Measurements from ENCODE around the gene GALNT10.

GALNT10 gene

DNA sequence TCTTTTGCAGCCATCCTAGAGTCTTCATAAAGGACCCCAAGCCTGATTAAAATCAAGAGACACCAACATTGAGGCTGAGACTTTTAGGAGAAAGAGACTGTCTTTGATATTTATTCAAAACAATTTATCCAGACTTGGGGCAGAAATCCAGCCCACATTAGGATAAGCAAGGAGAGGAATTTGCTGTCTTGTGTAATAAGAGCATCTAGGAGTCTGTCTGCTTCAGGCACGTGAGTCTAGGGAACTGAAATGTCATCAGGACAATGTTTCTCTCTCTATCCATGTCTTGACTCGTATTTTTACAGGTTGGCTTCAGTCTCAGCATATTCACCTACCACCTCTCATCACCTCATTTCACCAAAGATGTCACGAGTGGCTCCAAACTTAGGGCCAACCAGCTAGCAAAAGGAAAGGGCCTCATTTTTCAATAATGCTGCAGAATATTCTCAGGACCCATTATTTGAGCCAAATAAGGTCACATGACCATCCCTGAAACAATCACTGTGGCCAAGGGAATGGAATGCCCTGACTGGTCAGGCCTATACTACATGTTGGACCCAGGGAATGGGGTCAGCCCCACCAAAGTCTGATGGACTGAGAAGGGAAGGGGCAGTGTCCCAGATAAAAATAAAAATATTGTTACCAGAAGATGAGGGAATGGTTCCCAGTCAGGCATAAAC, 184.9 kb downstream of the GALNT10 start:
- TF ChIP-seq, protein P1, sequence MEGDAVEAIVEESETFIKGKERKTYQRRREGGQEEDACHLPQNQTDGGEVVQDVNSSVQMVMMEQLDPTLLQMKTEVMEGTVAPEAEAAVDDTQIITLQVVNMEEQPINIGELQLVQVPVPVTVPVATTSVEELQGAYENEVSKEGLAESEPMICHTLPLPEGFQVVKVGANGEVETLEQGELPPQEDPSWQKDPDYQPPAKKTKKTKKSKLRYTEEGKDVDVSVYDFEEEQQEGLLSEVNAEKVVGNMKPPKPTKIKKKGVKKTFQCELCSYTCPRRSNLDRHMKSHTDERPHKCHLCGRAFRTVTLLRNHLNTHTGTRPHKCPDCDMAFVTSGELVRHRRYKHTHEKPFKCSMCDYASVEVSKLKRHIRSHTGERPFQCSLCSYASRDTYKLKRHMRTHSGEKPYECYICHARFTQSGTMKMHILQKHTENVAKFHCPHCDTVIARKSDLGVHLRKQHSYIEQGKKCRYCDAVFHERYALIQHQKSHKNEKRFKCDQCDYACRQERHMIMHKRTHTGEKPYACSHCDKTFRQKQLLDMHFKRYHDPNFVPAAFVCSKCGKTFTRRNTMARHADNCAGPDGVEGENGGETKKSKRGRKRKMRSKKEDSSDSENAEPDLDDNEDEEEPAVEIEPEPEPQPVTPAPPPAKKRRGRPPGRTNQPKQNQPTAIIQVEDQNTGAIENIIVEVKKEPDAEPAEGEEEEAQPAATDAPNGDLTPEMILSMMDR (IDR thresholded peaks at IDR 0.05; ENCODE audit: low read depth, low read length) = no peak
- no peak overlapping the region for H3K4me3 ChIP-seq (ENCODE audit: low read depth, low read length)

DNA sequence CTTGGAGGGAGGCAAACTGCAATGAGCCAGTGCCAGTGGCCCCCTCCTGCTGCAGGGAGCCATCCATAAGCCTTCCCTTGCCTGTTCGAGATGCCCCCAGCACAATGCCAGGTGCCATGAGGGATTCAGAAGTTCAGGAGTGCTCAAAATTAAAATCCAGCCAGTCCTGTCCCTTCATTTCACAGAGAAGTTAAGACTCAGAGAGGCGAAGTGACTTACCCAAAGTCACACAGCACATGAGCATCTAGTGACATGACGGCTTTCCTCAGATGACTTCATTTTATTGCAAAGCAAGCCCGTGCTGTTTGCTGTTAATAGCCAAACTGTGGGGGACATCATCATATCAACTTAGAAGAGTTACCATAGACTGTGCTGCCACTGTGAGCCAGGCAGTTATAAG, 185.9 kb downstream of the GALNT10 start:
- TF ChIP-seq, protein P1 (IDR thresholded peaks at IDR 0.05; ENCODE audit: low read depth, low read length) = no peak
- no peak overlapping the region for H3K4me3 ChIP-seq (ENCODE audit: low read depth, low read length)

DNA sequence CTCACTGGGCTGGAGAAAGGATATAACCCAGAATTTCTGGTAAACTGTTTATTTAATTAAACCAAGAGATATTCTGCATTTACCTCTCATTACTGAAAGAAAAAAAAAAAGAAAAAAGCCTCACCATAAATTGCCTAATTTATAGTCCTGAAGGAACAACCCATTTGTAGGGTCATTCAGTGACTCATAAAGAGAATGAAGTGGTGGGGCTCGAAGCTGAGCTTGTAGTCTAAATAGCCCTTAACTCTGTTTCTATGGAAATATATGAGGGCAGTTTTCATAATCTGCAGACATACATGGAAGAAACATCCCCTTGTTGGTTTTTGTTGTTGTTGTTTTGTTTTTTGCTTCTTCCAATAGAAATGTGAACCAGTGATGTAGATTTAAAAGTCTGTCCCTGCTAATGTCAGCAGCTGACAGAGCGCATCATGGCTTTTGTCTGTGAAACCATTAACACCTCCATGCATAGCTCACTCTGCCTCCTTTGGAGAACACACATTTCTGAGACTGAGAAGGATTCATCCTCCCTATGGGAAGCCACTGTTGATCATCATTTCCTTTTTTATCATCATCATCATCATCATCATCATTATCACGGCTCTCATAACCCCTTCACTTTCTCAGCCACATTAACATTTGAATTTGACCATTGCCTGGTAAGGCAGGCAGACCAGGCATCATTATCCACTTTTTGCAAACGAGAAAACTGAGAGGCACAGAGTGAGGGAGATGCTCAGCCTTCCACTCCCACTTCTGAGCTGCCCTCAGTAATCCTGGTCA, 187.4 kb downstream of the GALNT10 start:
- H3K4me3 ChIP-seq (ENCODE audit: low read depth, low read length) = no peak overlapping the region
- TF ChIP-seq, protein P1 (IDR thresholded peaks at IDR 0.05; ENCODE audit: low read depth, low read length) = no peak

DNA sequence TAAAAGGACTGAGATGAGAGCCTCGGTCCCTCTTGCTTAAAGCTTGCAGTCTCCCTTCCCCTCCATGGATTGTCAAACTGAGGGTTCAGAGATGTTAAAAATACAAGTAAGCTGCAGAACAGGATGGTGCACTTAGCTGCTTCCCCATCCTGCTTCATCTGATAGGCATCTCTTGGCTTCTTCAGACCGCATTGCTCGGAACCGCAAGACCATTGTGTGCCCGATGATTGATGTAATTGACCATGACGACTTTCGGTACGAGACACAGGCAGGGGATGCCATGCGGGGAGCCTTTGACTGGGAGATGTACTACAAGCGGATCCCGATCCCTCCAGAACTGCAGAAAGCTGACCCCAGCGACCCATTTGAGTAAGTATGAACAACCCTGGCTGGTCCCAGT, 189.7 kb downstream of the GALNT10 start:
- H3K4me3 ChIP-seq (ENCODE audit: low read depth, low read length) = no peak overlapping the region
- TF ChIP-seq, protein P1 (IDR thresholded peaks at IDR 0.05; ENCODE audit: low read depth, low read length) = no peak

DNA sequence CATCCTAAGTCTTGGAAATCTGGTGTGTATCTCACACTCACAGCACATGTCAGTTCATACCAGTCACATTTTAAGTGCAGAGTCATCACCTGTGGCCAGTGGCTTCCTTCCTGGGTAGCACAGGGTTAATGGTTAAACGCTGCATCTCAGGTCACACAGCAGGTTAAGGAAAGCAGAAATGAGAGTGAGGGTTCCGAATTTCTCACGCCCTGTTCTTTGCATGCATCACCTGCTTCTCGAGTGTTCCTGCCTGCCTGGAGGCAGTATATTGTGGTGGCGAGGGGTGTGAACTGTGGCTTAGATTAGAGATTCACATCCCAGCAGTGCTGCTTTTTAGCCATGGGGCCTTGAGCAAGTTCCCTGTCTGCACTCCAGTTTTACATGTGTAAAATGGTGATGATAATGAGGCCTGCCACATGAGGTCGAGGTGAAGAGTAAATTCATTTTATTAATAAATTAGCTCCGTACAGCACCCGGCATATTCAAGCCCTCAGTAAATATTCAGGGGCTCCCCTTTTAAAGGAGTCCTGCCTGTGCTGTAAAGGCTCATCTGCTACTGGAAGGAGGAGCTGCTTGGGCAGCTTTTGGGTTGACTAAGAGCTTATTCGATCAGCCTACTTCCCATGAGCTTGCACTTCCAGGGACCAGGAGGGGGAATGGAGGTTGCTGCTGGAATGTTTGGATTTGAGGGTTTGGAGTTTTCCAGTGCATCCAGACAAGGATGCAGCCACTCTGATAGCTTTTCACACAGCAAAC, 194.1 kb downstream of the GALNT10 start:
- TF ChIP-seq, protein P1 (IDR thresholded peaks at IDR 0.05; ENCODE audit: low read depth, low read length) = no peak
- no peak overlapping the region for H3K4me3 ChIP-seq (ENCODE audit: low read depth, low read length)

DNA sequence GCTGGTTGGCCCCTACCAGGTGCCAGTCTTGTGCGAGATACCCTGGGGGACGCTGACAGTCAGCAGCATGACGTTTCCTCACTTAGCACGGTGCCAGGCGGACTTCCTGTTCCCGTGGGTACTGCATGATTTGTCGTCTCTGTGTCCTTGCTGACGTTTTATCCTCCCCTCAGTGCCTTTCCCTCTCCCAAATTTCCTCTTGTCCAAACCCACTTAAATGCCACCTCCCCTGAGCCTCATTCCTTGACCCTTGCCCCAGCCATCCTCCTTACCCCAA, 194.6 kb downstream of the GALNT10 start:
- TF ChIP-seq, protein P1 (IDR thresholded peaks at IDR 0.05; ENCODE audit: low read depth, low read length) = no peak

More for the DNA sequence above, 194.6 kb downstream of the GALNT10 start:
- no peak overlapping the region for H3K4me3 ChIP-seq (ENCODE audit: low read depth, low read length)

All from WI38 (cell line).